Measurements from ENCODE around the gene NUP133. TPM values are rescaled to one million over a fixed set of nuclear protein-coding genes. Genes with fewer than 3 reads are reported as not detected.

NUP133 gene
- total and polyA plus RNA-seq, 2 experiments from 2014 or later, result 29.5 to 65.4 TPM

DNA sequence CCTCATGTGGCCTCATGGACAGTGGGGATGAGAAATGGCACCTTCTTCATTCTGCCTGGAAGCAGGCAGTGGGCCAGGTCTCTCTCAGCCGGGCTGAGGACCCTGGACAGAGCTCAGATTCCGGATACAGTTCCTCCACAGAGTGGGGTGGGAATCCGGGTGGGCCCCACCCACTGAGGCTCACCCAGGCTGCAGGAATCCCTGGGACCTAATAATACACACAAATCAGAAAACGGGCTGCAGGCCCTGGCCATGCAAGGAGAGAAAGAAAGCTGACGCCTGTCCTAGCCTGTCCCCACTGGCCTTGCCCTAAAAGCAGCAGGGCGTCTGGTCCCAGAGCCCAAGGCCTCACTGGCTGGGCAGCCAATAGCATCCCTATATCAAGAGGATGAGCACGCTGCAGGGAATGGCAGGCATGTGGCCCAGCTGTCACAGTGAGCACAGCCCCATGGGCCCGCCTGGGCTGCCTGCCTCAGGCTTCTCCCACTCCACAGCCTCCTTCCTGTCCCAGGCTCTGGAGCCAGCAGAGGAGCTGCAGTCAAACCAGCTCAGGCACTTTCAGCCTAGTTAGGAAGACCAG, 99.6 kb downstream of the NUP133 start:
- H3K79me2 ChIP-seq (replicated peaks; ENCODE audit: insufficient read depth), result no peaks in the 10 kb centered on the region
- peak; percentile 47 for DNase-seq (ENCODE audit: low spot score)

DNA sequence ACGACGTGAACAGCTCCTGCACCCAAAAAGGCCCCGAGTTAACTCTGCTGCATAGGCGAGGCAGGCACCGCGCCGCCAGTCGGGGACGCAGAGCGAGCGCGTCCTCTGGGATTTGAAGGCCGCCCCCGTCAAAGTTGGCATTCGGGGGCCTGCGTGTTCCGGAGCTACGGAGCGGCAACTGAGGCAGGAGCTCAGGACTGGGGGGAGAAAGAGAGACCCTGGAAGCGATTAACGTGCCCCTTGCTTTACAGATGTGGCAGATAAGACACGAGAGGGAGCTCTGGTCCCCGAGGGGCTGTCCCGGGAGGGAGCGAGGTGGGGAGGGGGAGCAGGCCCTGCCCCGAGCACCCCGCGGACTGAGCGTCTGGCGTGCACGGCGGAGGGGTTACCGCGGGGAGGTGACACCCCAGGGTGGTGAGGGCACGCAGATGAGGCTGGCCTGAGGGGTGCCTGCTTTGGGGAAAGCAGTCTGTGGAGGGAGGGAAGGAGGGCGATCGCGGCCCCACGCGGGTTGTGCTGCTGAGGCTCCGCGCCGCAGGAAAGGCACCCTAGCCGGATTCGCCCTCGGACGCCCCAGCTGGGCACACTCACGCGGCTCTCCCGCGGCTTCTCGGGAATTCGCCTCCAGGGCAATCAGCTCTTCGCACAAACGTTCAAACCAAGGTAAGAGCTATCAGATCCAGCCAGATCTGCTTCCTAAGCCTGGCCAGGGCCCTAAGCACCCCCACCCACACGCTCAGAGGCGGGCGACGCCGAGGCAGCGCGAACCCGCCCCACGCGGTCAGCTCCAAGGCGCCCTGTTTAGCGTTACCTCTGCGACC, 100.7 kb downstream of the NUP133 start:
- Mint-ChIP-seq H3K27me3 (ENCODE audit: insufficient read depth, low read depth, poor library complexity) (peaks cover 72% of the 10 kb centered on the region), H3K27ac (no peak overlapping the region), H3K4me3 (peak overlapping the region; percentile 81), H3K36me3 (ENCODE audit: low read depth) (no peaks in the 10 kb centered on the region), H3K9me3 (peaks cover 3% of the 10 kb centered on the region; the same call in 1 of the 3 replicates), H3K4me1 (peaks cover 34% of the 10 kb centered on the region)
- Histone ChIP-seq H3K9me2 (ENCODE audit: insufficient read depth) (peaks cover 3% of the 10 kb centered on the region), H2AFZ (peak overlapping the region; percentile 96), H3K27me3 (ENCODE audit: insufficient read depth) (peaks cover 67% of the 10 kb centered on the region), H3K36me3 (ENCODE audit: insufficient read depth) (no peaks in the 10 kb centered on the region), H3F3A (replicated peaks; ENCODE audit: low read depth) (peaks cover 7% of the 10 kb centered on the region), H3K4me1 (ENCODE audit: insufficient read depth) (peaks cover 42% of the 10 kb centered on the region), H3K79me2 (replicated peaks; ENCODE audit: insufficient read depth) (no peaks in the 10 kb centered on the region), H4K20me1 (replicated peaks; ENCODE audit: insufficient read depth) (0 out of 2 replicates have a peak, but pooled peaks cover 4% of the 10 kb centered on the region), H3K27ac (ENCODE audit: low read depth) (no peak overlapping the region), H3K4me2 (peak overlapping the region; percentile 98), H3K4me3 (peak overlapping the region; percentile 83)
- peak; percentile 39 for ATAC-seq
- DNase-seq (ENCODE audit: low spot score), result peak; percentile 59
- TF ChIP-seq, protein P1, sequence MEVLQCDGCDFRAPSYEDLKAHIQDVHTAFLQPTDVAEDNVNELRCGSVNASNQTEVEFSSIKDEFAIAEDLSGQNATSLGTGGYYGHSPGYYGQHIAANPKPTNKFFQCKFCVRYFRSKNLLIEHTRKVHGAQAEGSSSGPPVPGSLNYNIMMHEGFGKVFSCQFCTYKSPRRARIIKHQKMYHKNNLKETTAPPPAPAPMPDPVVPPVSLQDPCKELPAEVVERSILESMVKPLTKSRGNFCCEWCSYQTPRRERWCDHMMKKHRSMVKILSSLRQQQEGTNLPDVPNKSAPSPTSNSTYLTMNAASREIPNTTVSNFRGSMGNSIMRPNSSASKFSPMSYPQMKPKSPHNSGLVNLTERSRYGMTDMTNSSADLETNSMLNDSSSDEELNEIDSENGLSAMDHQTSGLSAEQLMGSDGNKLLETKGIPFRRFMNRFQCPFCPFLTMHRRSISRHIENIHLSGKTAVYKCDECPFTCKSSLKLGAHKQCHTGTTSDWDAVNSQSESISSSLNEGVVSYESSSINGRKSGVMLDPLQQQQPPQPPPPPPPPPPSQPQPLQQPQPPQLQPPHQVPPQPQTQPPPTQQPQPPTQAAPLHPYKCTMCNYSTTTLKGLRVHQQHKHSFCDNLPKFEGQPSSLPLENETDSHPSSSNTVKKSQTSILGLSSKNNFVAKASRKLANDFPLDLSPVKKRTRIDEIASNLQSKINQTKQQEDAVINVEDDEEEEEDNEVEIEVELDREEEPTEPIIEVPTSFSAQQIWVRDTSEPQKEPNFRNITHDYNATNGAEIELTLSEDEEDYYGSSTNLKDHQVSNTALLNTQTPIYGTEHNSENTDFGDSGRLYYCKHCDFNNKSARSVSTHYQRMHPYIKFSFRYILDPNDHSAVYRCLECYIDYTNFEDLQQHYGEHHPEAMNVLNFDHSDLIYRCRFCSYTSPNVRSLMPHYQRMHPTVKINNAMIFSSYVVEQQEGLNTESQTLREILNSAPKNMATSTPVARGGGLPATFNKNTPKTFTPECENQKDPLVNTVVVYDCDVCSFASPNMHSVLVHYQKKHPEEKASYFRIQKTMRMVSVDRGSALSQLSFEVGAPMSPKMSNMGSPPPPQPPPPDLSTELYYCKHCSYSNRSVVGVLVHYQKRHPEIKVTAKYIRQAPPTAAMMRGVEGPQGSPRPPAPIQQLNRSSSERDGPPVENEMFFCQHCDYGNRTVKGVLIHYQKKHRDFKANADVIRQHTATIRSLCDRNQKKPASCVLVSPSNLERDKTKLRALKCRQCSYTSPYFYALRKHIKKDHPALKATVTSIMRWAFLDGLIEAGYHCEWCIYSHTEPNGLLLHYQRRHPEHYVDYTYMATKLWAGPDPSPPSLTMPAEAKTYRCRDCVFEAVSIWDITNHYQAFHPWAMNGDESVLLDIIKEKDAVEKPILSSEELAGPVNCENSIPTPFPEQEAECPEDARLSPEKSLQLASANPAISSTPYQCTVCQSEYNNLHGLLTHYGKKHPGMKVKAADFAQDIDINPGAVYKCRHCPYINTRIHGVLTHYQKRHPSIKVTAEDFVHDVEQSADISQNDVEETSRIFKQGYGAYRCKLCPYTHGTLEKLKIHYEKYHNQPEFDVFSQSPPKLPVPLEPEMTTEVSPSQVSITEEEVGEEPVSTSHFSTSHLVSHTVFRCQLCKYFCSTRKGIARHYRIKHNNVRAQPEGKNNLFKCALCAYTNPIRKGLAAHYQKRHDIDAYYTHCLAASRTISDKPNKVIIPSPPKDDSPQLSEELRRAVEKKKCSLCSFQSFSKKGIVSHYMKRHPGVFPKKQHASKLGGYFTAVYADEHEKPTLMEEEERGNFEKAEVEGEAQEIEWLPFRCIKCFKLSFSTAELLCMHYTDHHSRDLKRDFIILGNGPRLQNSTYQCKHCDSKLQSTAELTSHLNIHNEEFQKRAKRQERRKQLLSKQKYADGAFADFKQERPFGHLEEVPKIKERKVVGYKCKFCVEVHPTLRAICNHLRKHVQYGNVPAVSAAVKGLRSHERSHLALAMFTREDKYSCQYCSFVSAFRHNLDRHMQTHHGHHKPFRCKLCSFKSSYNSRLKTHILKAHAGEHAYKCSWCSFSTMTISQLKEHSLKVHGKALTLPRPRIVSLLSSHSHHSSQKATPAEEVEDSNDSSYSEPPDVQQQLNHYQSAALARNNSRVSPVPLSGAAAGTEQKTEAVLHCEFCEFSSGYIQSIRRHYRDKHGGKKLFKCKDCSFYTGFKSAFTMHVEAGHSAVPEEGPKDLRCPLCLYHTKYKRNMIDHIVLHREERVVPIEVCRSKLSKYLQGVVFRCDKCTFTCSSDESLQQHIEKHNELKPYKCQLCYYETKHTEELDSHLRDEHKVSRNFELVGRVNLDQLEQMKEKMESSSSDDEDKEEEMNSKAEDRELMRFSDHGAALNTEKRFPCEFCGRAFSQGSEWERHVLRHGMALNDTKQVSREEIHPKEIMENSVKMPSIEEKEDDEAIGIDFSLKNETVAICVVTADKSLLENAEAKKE (CRISPR knock-in tag; IDR thresholded peaks at IDR 0.05), result no peak
- TF ChIP-seq EZH2 (IDR thresholded peaks at IDR 0.05; ENCODE audit: low read depth, unreplicated experiment), result peak; percentile 75

More for the DNA sequence above, 99.6 kb downstream of the NUP133 start:
- Histone ChIP-seq H3K36me3 (ENCODE audit: insufficient read depth) (no peaks in the 10 kb centered on the region), H3K4me3 (no peak overlapping the region), H3K4me2 (peak overlapping the region; percentile 98; the same call in 1 of the 2 replicates), H4K20me1 (replicated peaks; ENCODE audit: insufficient read depth) (0 out of 2 replicates have a peak, but pooled peaks cover 4% of the 10 kb centered on the region), H3K9me2 (ENCODE audit: insufficient read depth) (peaks cover 3% of the 10 kb centered on the region; the same call in 1 of the 2 replicates), H3K27me3 (ENCODE audit: insufficient read depth) (peaks cover 67% of the 10 kb centered on the region), H2AFZ (no peak overlapping the region), H3K27ac (ENCODE audit: low read depth) (no peak overlapping the region), H3F3A (replicated peaks; ENCODE audit: low read depth) (peaks cover 7% of the 10 kb centered on the region), H3K4me1 (ENCODE audit: insufficient read depth) (peaks cover 47% of the 10 kb centered on the region)
- Mint-ChIP-seq H3K9me3 (peaks cover 3% of the 10 kb centered on the region; the same call in 1 of the 3 replicates), H3K27me3 (ENCODE audit: insufficient read depth, low read depth, poor library complexity) (peaks cover 72% of the 10 kb centered on the region), H3K4me1 (peaks cover 41% of the 10 kb centered on the region), H3K36me3 (ENCODE audit: low read depth) (no peaks in the 10 kb centered on the region), H3K4me3 (no peak overlapping the region; the same call in 2 of the 3 replicates), H3K27ac (no peak overlapping the region)
- ATAC-seq, result peak; percentile 14
- no peak for TF ChIP-seq NANOG (IDR thresholded peaks at IDR 0.05; ENCODE audit: borderline replicate concordance)
- no peak for TF ChIP-seq CREB1 (CRISPR knock-in tag; IDR thresholded peaks at IDR 0.05; ENCODE audit: low read depth)
- TF ChIP-seq, protein P2, sequence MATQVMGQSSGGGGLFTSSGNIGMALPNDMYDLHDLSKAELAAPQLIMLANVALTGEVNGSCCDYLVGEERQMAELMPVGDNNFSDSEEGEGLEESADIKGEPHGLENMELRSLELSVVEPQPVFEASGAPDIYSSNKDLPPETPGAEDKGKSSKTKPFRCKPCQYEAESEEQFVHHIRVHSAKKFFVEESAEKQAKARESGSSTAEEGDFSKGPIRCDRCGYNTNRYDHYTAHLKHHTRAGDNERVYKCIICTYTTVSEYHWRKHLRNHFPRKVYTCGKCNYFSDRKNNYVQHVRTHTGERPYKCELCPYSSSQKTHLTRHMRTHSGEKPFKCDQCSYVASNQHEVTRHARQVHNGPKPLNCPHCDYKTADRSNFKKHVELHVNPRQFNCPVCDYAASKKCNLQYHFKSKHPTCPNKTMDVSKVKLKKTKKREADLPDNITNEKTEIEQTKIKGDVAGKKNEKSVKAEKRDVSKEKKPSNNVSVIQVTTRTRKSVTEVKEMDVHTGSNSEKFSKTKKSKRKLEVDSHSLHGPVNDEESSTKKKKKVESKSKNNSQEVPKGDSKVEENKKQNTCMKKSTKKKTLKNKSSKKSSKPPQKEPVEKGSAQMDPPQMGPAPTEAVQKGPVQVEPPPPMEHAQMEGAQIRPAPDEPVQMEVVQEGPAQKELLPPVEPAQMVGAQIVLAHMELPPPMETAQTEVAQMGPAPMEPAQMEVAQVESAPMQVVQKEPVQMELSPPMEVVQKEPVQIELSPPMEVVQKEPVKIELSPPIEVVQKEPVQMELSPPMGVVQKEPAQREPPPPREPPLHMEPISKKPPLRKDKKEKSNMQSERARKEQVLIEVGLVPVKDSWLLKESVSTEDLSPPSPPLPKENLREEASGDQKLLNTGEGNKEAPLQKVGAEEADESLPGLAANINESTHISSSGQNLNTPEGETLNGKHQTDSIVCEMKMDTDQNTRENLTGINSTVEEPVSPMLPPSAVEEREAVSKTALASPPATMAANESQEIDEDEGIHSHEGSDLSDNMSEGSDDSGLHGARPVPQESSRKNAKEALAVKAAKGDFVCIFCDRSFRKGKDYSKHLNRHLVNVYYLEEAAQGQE (IDR thresholded peaks at IDR 0.05; ENCODE audit: unreplicated experiment), result peak; percentile 63
